ENCODE data around the gene ARAF. TPM values are rescaled to one million over a fixed set of nuclear protein-coding genes. Genes with fewer than 3 reads are reported as not detected.

ARAF gene
- total and polyA plus RNA-seq, 2 of the 8 experiments (the other 6 are each of a cell fraction or from before 2014, with no cell fraction given), result 39.0 to 45.2 TPM

DNA sequence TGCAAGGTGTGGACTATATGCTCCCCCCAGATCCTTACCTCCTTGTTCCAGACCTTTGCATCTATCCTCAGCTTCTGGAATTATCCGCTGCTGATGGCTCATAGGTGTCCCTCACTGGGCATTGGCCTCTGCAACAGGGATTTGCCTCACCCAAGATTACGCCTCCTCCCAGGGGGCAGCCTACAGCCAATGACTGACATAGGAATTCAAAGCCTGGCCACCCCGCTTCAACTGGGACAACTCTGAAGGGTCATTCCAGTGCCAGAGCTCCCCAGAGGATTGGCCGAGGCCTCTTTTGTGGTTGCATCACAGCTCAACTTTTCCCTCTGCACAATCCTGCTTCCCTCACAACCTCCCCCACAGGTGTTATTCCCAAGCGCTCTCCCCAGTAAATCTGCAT lies 53.6 kb downstream of the ARAF start:
- no peaks in the 10 kb centered on the region for H4K20me1 ChIP-seq (replicated peaks in 1 of 2; ENCODE audit: control insufficient read depth in 1 of 2, insufficient read depth in 2 of 2, low read length in 2 of 2)
- POLR2A ChIA-PET (ENCODE audit: partially characterized antibody), result interaction anchor here (1.4 kb wide), 1 partner anchor 33 kb away, joined by 5 read pairs; the partner anchor contains the start of gene TIMP1
- TF ChIP-seq CBX8 (IDR thresholded peaks at IDR 0.05; ENCODE audit: borderline replicate concordance, low read depth, low read length) (no peak), RBBP5 (IDR thresholded peaks at IDR 0.05; ENCODE audit: borderline replicate concordance, low read depth, low read length) (no peak), NANOG (IDR thresholded peaks at IDR 0.05; ENCODE audit: insufficient read depth, low read depth, low read length, poor library complexity, severe bottlenecking) (no peak), SP1 (IDR thresholded peaks at IDR 0.05; ENCODE audit: low read depth, low read length) (no peak), YY1 (IDR thresholded peaks at IDR 0.05; ENCODE audit: low read depth, low read length) (no peak), CHD1 (IDR thresholded peaks at IDR 0.05; ENCODE audit: low read depth, low read length) (no peak), SIRT6 (IDR thresholded peaks at IDR 0.05; ENCODE audit: low read length) (no peak), TAF1 (IDR thresholded peaks at IDR 0.05; ENCODE audit: low read depth, low read length) (no peak)
- TF ChIP-seq, protein P1, sequence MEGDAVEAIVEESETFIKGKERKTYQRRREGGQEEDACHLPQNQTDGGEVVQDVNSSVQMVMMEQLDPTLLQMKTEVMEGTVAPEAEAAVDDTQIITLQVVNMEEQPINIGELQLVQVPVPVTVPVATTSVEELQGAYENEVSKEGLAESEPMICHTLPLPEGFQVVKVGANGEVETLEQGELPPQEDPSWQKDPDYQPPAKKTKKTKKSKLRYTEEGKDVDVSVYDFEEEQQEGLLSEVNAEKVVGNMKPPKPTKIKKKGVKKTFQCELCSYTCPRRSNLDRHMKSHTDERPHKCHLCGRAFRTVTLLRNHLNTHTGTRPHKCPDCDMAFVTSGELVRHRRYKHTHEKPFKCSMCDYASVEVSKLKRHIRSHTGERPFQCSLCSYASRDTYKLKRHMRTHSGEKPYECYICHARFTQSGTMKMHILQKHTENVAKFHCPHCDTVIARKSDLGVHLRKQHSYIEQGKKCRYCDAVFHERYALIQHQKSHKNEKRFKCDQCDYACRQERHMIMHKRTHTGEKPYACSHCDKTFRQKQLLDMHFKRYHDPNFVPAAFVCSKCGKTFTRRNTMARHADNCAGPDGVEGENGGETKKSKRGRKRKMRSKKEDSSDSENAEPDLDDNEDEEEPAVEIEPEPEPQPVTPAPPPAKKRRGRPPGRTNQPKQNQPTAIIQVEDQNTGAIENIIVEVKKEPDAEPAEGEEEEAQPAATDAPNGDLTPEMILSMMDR (IDR thresholded peaks at IDR 0.05; ENCODE audit: control extremely low read depth in 1 of 3, insufficient read depth in 1 of 3, low read depth in 1 of 3, low read length in 3 of 3), result no peak

More for the DNA sequence above, 53.6 kb downstream of the ARAF start:
- H4K5ac ChIP-seq (ENCODE audit: insufficient read length, low read depth, low read length), result no peak overlapping the region
- no peak overlapping the region for H3K9ac ChIP-seq (replicated peaks in 1 of 4; ENCODE audit: extremely low read depth in 1 of 4, low read depth in 3 of 4, low read length in 3 of 4)
- no peak overlapping the region for H2BK15ac ChIP-seq (ENCODE audit: low read length)
- no peak overlapping the region for H3K56ac ChIP-seq (replicated peaks; ENCODE audit: insufficient read length, low read depth, low read length)
- DNase-seq (ENCODE audit: low read depth in 1 of 2, low spot score in 2 of 2) (no peak), FAIRE-seq (no peak)
- H3K23ac ChIP-seq (ENCODE audit: insufficient read length), result no peak overlapping the region
- CTCF ChIA-PET (ENCODE audit: partially characterized antibody), result interaction anchor here (0.8 to 2.1 kb wide), 4 partner anchors 11 to 53 kb away, joined by 4 to 5 read pairs (median 4); no protein-coding TSS in a partner anchor
- no peak overlapping the region for H2BK12ac ChIP-seq (ENCODE audit: low read depth, low read length)
- H3K79me2 ChIP-seq (ENCODE audit: control insufficient read depth in 1 of 2, insufficient read depth in 2 of 2, low read length in 2 of 2), result no peaks in the 10 kb centered on the region
- no peaks in the 10 kb centered on the region for H3K36me3 ChIP-seq (ENCODE audit: control insufficient read depth in 2 of 4, insufficient read depth in 4 of 4, low read length in 3 of 4)
- H2BK20ac ChIP-seq (ENCODE audit: low read length), result no peak overlapping the region
- no peak overlapping the region for H2AK5ac ChIP-seq (ENCODE audit: low read depth, low read length)
- no peaks in the 10 kb centered on the region for H3K4me1 ChIP-seq (replicated peaks in 1 of 4; ENCODE audit: control insufficient read depth in 3 of 4, insufficient read depth in 4 of 4, low read length in 3 of 4)
- no peak overlapping the region for H3K4ac ChIP-seq (replicated peaks; ENCODE audit: insufficient read length, low read depth, low read length)
- H4K8ac ChIP-seq (ENCODE audit: extremely low read depth, insufficient read depth, low read length), result no peak overlapping the region
- H3K79me1 ChIP-seq (ENCODE audit: low read depth, low read length), result no peaks in the 10 kb centered on the region
- no peaks in the 10 kb centered on the region for H3K23me2 ChIP-seq (ENCODE audit: low read depth, low read length)
- H2AFZ ChIP-seq (ENCODE audit: low read length), result no peak overlapping the region
- no peak overlapping the region for H2BK120ac ChIP-seq (replicated peaks; ENCODE audit: low read depth, low read length)
- WGBS, 2 experiments (ENCODE audit: extremely low coverage in 1 of 2, insufficient coverage in 1 of 2, insufficient read length in 1 of 2, insufficient replicate concordance in 2 of 2, low coverage in 1 of 2, low lambda C conversion rate in 2 of 2, missing lambda C conversion rate in 1 of 2), result 79% methylated on average over 4 of the region's 5 CpGs; no CpG with 5 or more reads in 1 of the 2 experiments
- H3K18ac ChIP-seq (ENCODE audit: extremely low read depth, low read length), result no peak overlapping the region
- H4K91ac ChIP-seq (replicated peaks; ENCODE audit: insufficient read length, low read length), result no peak overlapping the region
- H3K4me2 ChIP-seq (ENCODE audit: insufficient read depth in 1 of 2, low read depth in 2 of 2, low read length in 2 of 2), result no peak overlapping the region
- no peak overlapping the region for H3K27ac ChIP-seq (ENCODE audit: low read depth, low read length)
- H3K14ac ChIP-seq (ENCODE audit: insufficient read length), result no peak overlapping the region
- H3K27me3 ChIP-seq (replicated peaks in 1 of 4; ENCODE audit: control insufficient read depth in 3 of 4, extremely low read depth in 1 of 4, insufficient read depth in 3 of 4, low read length in 3 of 4), result no peaks in the 10 kb centered on the region
- H3K4me3 ChIP-seq (ENCODE audit: extremely low read depth in 1 of 4, insufficient read depth in 2 of 4, low read depth in 3 of 4, low read length in 4 of 4), result no peak overlapping the region
- H3K9me3 ChIP-seq (ENCODE audit: insufficient read depth in 2 of 2, low read depth in 1 of 2, low read length in 1 of 2), result no peaks in the 10 kb centered on the region
- no peak overlapping the region for H2BK5ac ChIP-seq (ENCODE audit: low read depth, low read length)

All from H1 (cell line).